Anterior cingulate cortex (tissue), 58 donors: ENCODE measurements around the gene UGT1A8.

Experiments
- DNase-seq, 58 donors: peaks; one replicate each; lab custom pipeline; 2025; lab: John Stamatoyannopoulos, UW

The UGT1A8 gene

GRCh38 chr2:233756429-233757081 is 139.1 kb downstream of the UGT1A8 start:
- DNase-seq: no peak

DNA sequence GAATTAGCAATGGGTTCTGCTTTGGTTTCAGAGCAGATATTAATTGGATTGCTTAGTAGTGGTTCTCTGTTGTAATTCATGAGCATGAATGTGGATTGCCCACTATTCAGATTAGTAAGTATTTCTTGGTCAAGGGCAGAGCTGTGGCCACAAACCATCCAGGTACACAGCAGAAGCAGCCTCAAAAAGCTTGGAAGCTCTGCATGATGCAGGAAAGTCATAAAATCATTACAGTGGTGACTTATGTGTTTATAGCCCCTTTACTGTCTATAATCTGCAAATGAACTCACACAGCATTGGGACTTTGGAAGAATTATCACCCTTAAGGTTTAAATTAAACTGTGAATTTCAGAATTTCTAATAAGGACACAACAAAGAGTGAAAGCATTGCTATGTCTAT is 140.7 kb downstream of the UGT1A8 start:
- DNase-seq: no peak

DNA sequence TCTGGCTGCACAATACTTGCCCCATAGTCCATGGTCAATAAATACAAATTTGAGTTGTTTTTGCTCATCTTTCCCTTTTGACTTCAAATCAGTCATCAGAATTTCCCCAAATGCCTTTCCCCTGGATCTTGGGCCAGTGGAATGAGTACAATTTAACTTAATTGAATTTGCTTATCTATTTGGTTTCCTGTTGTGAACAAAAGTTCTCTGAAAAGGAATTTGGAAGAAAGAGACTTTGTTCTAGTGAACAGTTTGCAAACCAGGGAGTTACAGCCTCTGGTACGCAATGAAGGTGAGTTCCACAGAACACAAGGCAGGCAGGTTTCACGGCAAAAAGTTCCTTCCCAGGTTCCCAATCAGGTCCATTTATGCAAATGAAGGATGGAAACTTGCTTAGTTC is 141.4 kb downstream of the UGT1A8 start:
- no peak for DNase-seq

DNA sequence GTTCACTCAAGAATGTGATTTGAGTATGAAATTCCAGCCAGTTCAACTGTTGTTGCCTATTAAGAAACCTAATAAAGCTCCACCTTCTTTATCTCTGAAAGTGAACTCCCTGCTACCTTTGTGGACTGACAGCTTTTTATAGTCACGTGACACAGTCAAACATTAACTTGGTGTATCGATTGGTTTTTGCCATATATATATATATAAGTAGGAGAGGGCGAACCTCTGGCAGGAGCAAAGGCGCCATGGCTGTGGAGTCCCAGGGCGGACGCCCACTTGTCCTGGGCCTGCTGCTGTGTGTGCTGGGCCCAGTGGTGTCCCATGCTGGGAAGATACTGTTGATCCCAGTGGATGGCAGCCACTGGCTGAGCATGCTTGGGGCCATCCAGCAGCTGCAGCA is 142.6 kb downstream of the UGT1A8 start, which contains the start of gene UGT1A1:
Gene UGT1A1, plus strand, starts transcription at position 228 of the 400 bp plus-strand sequence. Its CDS starts 18 bp downstream, at position 246.
- no peak for DNase-seq

- no peak for DNase-seq
These were observed 143.8 kb downstream of the UGT1A8 start for GRCh38 chr2:233761040-233761769.

GRCh38 chr2:233764264-233764663 is 146.8 kb downstream of the UGT1A8 start:
- no peak for DNase-seq

DNA sequence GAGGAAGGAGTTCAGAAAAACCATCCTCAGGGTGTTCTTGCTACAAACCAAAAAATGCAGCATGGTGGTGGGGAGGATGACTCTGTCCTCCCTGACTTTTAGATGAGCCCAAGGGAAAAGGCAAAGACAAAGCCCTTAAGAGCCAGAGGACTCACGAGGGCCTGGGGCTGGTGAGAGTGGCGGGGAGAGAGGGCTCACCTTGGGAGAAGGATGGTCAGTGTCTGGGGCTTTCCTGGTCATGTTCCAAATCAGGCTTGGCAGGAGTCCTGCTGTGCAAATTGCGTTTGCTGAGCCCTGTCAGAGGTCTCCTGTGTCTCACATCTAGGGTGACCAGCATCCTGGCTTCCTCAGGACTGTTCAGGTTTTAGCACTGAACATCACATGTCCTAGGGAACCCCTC is 147.3 kb downstream of the UGT1A8 start:
- no peak for DNase-seq

GRCh38 chr2:233766416-233766815 is 149.0 kb downstream of the UGT1A8 start:
- no peak for DNase-seq

DNA sequence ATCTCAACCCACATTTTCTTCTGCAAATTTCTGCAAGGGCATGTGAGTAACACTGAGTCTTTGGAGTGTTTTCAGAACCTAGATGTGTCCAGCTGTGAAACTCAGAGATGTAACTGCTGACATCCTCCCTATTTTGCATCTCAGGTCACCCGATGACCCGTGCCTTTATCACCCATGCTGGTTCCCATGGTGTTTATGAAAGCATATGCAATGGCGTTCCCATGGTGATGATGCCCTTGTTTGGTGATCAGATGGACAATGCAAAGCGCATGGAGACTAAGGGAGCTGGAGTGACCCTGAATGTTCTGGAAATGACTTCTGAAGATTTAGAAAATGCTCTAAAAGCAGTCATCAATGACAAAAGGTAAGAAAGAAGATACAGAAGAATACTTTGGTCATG is 150.6 kb downstream of the UGT1A8 start:
- DNase-seq: no peak

DNA sequence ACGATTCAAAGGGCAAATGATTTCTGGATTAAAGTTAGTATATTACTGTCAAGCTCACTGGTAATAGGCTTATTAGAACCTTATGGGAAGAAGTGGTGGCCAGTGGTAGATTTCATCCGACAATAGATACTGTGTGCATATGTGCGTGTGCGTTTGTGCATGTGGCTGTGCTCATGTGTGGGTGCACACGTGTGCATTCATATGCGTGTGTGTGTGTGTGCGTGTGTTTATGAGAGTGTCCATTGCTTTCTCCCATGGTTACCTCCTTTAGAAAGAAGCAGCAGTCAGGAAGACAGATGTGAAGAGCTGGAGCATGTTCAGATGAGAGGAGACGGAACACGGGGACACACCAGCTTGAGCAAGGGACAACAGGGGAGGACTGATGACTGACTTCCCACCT is 151.8 kb downstream of the UGT1A8 start:
- DNase-seq: no peak

GRCh38 chr2:233772153-233772552 is 154.7 kb downstream of the UGT1A8 start:
- DNase-seq: no peak

GRCh38 chr2:233772583-233772982 is 155.2 kb downstream of the UGT1A8 start:
- DNase-seq: no peak

GRCh38 chr2:233773854-233774253 is 156.4 kb downstream of the UGT1A8 start:
- no peak for DNase-seq

DNA sequence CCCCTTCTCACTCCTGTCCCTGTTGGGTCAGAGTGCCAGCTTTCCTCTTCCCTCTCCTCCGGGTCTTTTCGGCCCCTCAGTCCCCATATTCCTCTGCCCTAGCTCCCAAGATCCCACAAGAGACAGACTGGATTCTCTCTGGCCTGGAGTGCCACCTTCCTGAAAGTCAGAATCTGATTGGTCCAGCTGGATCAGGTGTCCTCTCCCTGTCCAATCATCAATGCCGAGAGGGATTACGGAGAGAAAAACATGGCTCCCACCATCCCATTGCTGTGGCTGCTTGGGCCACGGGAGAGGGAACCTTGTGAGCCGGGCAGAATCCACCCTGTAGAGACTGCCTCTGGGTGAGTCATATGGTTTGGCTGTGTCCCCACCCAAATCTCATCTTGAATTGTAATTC is 158.0 kb downstream of the UGT1A8 start:
- no peak for DNase-seq

DNA sequence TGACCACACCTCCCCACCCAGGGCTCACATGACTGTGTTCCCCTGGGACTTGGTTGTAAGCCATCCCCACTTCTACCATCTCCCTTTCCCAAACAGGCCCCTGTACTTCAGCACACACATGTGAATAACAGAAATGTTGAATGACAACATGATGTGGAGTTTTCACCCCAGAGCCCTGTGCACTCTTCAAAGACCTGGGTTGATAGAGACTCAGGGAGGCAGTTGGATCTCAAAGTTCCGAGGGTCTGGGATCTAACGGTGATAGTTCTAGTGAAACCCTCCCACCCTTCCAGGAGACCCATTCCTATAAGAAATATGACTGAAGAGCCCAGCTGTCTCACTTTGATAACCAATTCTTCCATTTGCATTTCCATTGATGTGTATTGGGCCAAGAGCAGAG is 160.6 kb downstream of the UGT1A8 start, which contains the start of gene MROH2A:
Gene MROH2A, plus strand, starts transcription at position 301 of the 400 bp plus-strand sequence. CDS start 1,029 bp downstream, outside the sequence.
- DNase-seq: no peak

- DNase-seq: no peak
These were observed 162.3 kb downstream of the UGT1A8 start for GRCh38 chr2:233779722-233780121.

DNA sequence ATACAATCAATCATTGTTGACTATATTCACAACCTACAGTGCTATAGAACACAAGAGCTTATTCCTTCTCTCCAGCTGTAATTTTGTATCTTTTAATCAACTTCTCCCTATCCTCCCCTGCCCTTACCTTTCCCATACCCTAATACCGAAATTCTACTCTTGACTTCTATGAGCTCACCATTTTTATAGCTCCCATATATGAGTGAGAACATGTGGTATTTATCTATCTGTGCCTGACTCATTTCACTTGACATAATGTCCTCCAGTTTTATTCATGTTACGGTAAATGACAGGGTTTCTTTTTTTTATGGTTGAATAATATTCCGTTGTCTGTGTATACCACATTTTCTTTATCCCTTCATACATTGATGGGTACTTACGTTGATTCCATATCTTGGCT is 163.3 kb downstream of the UGT1A8 start:
- no peak for DNase-seq

- no peak for DNase-seq
These were observed 172.1 kb downstream of the UGT1A8 start for GRCh38 chr2:233789554-233789953.

DNA sequence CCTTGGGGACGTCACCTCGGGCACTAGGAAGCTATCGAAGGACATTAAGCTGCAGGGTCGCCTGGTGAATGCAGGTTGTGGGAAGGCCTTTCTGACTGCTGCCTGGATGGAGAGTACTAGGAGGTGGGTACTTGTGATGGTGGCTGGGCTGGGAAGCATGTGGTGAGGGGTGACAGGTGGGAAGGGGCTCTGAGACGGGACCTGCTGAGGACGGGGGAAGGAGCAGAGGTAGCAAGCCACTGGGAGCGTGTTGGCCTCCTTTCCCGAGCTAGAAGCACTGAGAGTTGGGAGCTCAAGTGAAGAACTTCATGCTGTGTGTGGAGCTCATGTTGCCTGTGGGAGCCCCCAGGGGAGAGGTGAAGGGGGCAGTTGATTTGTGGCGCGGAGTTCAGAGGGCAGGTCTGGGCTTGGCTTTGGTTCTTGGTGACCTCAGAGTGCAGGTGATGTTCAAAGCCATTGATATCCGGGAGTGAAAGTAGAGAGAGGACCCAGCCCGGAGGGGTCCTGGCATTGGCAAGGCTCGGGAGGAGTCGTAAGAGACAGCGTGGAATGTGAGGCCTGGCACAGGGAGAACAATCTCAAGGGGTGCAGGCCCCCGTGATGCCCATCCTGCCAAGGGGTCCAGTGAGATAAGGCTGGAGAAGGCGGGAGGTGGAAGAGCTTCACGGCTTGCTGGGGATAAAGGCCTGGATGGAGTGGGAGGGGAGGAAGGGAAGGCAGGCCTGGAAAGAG is 173.9 kb downstream of the UGT1A8 start:
- DNase-seq: no peak

GRCh38 chr2:233791883-233792329 is 174.5 kb downstream of the UGT1A8 start:
- DNase-seq: no peak

GRCh38 chr2:233792720-233793119 is 175.3 kb downstream of the UGT1A8 start:
- no peak for DNase-seq
